D341Med (cell line): ENCODE measurements around the gene SOWAHD.
"Not testable (repeated sequence)": the region's sequence is repeated elsewhere in the genome, so short reads cannot be mapped to it uniquely, and the experiment has no call there.

ENCODE experiments used
- DNase-seq: peaks from one replicate; pipeline ENCODE4 v3.0.0; 2012; ENCODE audit warnings: low spot score

The SOWAHD gene, protein sequence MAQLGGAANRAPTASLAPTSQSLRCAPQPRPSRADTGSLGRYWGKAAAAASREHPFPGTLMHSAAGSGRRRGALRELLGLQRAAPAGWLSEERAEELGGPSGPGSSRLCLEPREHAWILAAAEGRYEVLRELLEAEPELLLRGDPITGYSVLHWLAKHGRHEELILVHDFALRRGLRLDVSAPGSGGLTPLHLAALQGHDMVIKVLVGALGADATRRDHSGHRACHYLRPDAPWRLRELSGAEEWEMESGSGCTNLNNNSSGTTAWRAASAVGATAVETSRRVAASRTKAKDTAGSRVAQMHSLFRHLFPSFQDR

DNA sequence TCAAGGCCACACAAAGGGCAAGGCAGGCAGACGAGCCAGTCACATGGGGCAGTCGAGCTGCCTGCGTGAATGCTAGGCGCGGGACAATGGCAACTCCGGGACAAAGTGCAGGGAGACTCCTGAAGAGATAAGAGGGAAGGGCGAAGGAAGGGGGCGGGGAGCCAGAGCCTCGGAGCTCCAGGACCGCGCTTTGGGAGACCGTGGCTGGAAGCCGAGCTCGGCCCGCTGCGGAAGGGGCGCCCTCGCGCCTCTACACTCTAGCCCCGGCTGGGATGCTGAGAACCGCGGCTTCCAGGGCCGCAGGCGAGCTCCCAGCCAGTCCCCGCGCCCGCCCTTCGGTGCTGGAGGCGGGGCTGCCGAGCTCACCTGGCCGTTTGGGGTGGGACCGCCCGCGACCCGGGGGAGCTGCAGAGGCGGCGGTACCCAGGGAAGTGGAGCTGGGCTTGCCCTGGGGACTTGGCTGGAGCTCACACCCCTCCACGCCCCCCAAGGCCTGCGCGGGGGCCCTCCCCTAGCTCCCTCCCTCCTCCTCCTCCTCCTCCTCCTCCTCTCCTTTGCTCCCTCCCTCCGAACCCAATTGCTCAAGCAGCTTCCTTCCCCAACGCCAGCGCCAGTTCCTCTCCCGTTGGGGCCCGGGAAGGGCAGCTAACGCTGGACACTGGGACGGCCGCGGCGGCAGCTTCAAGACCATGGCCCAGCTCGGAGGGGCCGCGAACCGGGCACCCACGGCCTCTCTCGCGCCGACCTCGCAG lies at the start of gene SOWAHD:
SOWAHD (plus strand) TSS at position 610 of the 752 bp plus-strand sequence; CDS start at position 690, 80 bp downstream.
- peak; percentile 53 for DNase-seq

DNA sequence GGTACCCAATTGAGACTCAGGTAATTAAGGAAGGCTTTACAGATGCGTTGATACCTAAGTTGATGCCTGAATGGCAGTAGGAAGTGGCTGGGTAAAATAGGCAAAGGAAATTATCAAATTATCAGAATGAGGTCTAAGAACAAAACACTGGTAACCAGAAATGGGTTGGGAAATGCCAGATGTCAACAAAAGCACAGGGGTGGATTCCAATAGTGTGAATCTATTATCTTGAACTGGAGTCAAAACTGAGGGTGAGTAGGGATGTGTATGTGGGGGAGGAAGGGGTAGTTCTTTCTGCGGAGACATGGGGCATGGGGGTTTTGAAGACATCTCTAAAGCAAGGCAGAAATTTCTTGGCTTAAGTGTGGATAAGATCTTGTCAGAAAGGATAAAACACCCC lies 49.5 kb upstream of the SOWAHD start:
- DNase-seq, result no peak

DNA sequence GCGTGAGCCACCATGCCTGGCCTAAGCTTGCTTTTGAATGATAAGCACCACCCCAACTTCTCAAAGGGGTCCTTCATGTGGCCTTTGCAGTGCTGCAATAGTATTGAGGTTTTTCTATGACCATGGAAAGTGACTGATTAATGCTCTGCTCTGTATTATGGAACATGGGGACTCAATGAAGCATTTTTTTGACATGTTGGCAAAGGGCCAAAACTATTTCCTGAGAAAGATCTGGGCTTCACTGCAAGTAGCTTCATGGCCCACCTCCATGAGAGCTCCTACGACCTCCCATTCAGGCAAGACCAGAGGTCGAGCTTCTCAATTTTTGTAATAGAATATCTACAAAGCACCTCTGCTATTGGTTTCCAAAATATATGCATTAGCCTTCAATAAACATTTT lies 48.8 kb upstream of the SOWAHD start:
- no peak for DNase-seq

DNA sequence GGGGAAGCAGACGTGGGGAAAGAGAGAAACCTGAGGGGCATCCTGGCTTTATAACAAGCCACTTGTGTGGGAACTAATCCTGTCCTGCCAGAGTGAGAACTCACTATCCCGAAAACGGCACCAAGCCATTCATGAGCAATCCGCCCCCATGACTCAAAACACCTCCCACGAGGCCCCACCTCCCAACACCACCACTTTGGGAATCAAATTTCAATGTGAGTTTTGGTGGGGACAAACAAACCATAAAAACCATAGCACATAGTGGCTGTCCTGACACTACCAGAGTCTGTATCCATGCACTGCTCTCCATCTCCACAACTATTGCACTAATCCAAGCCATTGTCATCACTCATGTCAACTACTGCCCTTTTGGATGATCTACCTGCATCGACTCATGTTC lies 36.9 kb upstream of the SOWAHD start:
- no peak for DNase-seq

DNA sequence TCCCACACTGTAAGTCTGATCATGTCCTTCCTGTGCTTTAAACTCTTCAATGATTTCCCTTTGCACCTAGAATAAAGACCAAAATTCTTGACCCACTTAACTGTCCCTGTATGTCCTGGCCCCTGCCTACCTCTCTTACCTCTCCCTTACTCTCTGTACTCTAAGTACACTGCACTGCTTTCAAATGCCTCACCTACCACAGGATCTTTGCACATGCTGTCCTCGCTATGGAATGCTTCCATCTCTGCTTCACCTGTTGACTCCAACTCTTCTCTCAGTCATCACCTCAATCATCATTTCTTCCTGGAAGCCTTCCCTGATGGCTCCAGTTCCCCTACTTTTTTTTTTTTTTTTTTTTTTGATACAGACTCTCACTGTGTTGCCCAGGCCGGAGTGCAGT lies 36.5 kb upstream of the SOWAHD start:
- no peak for DNase-seq

DNA sequence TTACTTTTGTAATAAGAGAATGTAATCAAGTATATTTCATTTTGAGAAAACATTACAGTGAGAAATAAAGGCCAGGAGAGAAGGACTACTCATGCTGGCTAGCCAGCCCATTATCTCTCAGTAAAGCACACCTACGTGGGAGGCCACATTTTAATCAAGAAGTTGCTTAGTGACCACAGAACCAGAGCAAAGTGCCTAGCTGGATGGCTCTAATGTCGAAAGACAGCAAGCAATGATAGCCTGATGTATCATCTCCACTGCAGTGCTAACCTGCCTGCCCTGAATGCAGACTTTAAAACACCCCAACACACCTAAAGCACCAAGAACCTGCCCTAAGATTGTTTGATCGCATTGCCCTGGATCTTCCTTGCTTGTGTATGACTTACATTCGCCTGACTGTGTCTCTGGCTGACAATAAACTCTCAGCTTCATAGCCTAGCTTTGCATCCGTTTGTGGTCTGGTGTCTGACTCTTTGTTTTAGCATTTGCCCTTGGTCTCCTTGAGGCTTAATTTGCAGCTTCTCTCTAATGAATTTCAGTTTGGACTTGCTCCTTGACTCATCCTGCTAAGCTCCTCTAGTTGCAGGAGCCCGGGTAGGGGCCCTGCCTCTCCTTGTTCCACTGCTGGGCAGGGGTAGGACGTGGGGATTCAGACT lies 31.4 kb upstream of the SOWAHD start:
- DNase-seq, result no peak

DNA sequence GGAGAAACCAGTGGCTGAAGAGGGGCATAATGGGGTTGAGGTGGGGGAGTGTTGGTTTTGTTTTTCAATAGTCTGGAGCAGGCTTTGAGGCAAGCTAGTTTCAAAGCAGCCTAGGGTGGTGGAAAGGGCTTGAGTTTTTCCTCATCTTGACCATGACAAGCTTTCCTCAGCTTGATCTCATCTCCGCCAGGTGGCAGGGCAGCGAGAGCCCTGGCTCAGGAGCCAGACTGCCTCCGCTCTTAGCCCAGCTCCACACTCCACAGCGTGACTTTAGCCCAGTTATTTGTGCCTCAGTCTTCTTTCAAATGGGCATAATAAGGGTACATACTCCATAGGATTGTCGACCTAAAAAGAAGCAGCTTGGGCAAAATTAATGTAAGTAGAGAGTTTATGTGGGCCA lies 29.9 kb upstream of the SOWAHD start:
- DNase-seq, result no peak

DNA sequence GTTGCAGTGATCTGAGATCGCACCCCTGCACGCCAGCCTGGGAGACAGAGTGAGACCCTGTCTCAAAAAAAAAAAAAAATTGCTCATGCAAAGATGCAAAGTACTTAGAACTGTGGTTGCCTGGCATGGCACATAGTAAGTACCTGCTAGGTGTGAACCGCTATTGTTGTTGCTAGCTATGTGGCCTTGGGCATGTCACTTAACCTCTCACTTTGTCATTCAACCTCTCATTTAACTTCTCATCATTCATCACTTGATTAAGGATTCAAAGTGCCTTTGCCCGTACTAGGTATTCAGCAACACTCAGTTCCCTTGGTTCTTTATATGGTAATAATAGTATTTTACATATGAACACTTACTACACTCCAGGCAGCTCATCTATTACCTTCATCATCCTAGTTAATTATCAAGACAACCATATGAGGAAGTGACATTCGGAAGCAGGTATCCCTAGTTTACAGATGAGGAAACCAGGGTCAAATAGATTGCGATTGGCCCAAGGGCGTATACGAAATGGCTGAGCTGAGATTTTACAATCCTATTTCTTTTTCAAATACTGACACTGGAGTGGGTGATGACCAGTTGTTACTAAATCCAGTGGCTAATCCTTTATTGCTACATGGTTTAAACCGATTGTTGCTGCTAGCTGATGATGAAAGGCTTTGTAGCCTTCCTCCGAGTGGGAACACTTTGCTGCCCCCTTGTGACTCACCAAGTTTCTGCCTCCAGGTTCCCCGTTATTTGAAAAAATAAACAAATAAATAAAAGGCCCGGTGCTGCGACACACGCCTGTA lies 28.8 kb upstream of the SOWAHD start:
- DNase-seq, result peak; percentile 61

DNA sequence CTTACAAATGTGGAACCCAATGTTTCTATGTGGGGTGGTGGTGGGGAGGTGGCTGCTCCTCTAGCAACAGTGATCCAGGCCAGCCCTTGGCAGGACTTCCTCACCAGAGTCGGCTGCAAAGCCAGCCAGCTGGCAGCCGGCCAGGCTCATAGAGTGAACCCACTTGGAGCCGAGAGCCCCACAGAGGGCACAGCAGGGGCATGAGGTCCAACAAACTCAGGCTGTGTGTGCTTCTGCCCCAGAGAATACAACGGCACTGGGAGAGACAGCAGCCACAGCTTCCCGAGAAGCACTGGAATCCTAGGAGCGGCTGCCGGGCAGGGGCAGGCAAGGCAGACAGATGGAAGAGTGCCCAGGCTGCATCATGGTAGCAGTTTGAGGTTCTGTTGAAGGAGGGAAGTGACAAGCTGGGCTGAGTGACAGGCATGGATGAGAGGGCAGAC lies 23.5 kb upstream of the SOWAHD start:
- peak; percentile 37 for DNase-seq

DNA sequence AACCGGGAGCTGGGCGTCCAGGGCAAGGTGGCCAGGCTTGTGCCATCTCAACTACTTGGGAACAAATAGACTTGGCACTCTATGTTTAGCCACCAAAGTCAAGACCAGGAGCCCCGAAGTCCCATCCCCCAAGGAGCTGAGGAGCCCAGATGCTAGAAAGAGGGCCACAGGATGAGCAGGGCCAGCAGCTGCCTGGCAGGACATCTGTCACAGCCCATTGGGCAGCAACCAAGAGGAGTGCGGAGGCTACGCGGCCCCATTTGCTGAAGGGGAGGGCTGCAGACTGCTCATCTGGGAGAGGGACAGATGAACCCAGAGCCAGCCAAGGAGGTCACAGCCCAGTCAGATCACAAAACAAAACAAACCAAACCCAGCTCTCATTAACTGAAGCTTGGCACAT lies 22.9 kb upstream of the SOWAHD start:
- peak; percentile 34 for DNase-seq

DNA sequence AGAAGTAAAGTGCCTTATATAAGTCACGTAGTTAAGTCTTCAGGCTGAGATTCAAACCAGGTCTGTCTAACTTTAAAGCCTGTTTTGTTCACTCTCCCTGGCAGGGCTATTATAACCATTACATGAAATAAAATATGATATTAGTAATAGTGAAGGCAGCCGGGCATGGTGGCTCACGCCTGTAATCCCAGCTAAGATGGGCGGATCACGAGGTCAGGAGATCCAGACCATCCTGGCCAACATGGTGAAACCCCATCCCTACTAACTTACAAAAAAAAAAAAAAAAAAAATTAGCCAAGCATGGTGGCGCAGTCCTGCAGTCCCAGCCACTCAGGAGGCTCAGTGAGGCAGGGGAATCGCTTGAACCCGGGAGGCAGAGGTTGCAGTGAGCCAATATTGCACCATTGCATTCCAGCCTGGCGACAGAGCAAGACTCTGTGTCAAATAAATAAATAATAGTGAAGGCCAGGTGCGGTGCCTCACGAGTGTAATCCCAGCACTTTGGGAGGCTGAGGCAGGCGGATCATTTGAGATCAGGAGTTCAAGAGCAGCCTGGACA lies 22.1 kb upstream of the SOWAHD start:
- DNase-seq, result no peak

DNA sequence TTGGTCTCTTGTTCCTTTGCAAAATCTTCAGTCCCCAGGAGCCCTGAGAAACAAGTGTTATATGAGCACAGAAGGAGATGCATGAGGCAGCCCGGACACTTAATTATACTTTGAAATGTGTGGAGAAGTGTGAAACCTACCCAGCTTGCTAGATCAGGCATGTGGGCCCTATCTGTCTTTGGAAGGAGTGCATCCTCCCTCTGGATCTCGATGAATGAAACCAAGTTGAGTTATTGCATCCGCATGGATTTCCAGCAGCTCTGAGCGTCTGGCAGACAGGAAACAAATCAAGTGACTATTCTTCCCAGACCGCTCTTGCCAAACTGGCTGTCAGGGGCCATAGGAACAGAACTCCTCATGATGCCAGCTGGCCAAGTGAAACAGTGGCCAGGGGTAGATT lies 19.6 kb upstream of the SOWAHD start:
- DNase-seq, result no peak

DNA sequence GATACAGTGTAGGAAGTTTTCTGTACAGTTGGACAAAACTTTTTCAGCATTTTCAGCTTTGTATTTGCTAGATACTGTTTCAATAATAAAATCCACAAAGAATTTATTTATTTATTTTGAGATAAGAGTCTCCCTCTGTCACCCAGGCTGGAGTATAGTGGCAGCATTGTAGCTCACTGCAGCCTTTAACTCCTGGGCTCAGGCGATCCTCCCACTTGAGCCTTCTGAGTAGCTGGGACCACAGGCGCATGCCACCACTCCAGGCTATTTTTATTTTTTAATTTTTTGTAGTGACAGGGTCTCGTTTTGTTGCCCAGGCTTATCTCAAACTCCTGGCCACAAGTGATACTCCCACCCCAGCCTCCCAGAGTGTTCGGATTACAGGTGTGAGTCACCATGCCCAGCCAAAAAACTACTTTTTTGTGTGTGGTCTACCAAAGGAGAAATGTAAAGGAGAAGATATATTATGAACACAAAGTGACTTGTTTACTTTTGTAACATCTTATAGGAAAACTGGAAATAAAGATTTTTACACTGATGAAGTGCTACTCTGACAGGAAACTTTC lies 13.0 kb upstream of the SOWAHD start:
- no peak for DNase-seq

DNA sequence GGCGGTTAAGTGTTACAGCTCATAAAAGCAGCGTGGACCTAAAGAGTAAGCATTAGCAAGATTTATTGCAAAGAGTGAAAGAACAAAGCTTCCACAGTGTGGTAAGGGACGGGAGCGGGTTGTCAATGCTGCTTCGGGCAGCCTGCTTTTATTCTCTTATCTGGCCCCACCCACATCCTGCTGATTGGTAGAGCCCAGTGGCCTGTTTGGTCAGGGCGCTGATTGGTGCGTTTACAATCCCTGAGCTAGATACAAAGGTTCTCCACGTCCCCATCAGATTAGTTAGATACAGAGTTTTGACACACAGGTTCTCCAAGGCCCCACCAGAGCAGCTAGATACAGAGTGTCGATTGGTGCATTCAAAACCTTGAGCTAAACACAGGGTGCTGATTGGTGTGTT lies 8.3 kb upstream of the SOWAHD start:
- DNase-seq, result not testable (repeated sequence)

DNA sequence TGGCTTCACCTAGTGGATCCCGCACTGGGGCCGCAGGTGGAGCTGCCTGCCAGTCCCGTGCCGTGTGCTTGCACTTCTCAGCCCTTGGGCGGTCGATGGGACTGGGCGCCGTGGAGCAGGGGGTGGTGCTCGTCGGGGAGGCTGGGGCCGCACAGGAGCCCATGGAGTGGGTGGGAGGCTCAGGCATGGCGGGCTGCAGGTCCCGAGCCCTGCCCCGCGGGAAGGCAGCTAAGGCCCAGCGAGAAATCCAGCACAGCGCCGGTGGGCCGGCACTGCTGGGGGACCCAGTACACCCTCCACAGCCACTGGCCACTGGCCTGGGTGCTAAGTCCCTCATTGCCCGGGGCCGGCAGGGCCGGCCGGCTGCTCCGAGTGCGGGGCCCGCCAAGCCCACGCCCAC lies 7.6 kb upstream of the SOWAHD start:
- not testable (repeated sequence) for DNase-seq

DNA sequence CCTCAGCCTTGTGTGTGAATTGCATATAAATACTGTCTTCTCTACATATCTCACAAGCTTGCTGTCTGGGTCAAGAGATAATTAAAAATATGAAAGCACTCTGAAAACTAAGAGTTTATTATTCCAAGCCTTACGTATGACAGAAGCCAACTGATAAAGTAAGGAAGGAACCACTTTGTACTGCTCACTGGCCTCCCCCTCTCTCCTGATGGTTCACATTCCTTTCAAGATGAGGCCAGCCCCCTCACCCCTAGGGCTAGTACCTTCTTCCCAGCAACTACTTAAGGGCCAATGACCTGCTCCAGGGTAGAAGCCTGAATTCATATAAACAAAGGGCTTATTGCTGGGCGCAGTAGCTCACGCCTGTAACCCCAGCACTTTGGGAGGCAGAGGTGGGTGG lies 5.4 kb upstream of the SOWAHD start:
- DNase-seq, result no peak

DNA sequence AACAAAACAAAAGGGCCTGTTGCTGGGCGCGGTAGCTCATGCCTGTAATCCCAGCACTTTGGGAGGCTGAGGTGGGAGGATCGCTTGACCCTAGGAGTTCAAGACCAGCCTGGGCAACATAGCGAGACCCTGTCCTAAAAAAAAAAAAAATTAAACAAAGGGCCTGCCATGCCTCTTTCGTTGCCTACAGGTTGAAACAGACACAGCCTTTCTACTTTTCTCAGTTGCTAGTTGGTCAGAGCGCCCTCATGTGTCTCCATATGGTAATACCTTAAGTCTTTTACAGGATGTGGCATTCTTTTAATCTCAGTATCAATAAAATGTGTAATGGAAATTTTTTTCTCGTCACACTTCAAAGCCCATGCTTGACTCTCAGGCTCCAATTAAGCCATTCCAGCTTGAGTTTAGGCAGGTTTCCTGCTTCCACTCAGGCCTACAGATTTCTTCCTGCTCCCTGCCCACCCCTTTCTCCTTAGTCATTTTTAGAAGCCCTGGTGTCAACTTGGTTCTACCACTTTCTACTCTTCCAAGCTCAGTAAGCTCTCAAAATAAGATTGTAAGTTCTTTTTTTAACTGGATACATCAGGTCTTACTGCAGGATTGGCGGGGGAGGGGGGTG lies 4.6 kb upstream of the SOWAHD start:
- peak; percentile 39 for DNase-seq

DNA sequence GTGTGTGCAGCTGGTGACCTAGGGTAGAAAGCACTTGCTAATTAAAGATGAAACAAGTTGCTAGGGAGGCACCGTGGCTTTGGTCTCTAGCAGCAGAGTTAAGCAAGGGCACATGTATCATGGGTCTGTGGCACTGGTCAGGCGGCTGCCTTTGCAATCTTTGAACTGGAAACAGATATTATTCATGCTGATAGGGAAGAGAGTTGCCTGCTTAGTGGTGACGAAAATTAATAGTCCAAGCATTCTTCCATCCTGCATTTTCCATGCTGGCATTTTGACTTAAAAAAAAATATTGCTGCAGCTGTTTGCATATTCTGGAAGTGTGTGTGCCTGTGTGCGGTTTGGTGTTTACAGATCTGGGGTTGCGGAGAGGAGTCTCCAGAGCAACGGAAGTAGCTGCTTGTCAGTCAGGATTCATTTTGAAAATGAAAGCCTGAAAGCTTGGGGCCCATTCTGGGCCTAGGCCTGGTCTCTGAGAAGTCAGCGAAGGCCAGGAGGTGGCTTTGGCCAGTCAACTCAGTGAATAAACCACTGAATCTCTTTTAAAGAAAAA lies 2.3 kb upstream of the SOWAHD start:
- DNase-seq, result no peak

DNA sequence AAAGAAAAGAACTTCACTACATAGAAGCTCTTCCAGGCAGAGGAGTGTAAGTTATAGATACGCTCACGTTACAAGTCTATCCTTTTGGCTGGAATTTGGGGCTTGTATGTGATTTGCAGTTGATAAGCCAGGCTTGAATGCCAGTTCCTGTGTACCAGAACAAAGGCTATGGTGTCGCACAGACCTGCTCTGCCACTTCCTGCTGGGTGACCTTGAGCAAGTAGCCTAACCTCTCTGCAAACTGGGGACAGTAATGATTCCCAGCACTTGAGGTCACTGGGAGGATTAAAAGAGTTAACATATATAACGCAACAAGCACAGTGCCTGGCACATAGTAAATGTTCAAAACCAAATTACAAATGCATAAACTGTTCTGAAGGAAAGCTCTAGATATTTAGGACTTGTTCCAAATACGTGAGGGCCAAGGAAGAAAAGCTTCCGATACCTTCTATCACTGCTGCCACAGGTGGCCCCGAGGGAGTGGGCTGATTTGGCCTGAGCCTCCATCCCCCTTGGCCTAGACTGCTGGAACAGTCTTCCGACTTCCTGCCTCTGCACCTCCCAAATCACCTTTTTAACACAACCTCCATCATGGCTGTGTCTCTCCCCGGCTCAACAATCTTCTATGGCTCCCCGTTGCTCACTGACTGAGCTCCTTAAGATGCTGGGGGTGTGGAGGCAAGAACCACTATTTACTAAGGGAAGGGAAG lies 1.3 kb upstream of the SOWAHD start:
- DNase-seq, result no peak

DNA sequence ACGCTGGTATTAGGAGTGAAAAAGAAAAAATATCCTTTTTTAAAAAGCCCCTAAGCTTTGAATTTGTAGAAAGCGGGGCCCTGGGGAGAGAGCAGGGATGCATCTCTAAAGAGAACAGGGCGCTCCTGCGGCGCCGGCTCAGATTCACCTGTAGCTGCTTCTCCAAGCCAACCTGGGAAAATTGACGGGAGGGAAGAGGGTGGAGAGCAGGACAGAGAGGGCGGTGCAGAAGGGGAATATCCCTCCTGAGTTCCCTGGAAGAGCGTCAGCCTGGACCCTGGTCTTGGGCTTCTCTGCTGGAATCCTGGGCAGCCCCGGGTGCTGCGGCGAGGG lies 776 bp upstream of the SOWAHD start:
- DNase-seq, result no peak
